Measurements from ENCODE around the gene FBN1.

GRCh38 chr15:48653913-48654670 is 8.6 kb upstream of the FBN1 start:
- TF ChIP-seq CTCF (IDR thresholded peaks at IDR 0.05 in 4 of 5, conservative IDR thresholded peaks at IDR 0.05 in 1 of 5) (no peak), POLR2A (IDR thresholded peaks at IDR 0.05) (no peak)

Measured in gastrocnemius medialis (tissue), 4 donors.